KBM-7 (cell line): Measurements from ENCODE around the gene CYP2D6.
"Not testable (repeated sequence)": the region's sequence is repeated elsewhere in the genome, so short reads cannot be mapped to it uniquely, and the experiment has no call there.

Experiments
- DNase-seq: peaks from one replicate; pipeline ENCODE4 v3.0.0-alpha.2; 2015
- in situ Hi-C: fragments of 300-500 bp; cut with MboI; formaldehyde crosslinking; loops from 2 replicates; pipeline ENCODE4 v1.14.3; 2020; ENCODE audit warnings: low sequenced_read_pairs, low pct_unique_long_range_greater_than_20kb, mixed read lengths

Gene CYP2D6

DNA sequence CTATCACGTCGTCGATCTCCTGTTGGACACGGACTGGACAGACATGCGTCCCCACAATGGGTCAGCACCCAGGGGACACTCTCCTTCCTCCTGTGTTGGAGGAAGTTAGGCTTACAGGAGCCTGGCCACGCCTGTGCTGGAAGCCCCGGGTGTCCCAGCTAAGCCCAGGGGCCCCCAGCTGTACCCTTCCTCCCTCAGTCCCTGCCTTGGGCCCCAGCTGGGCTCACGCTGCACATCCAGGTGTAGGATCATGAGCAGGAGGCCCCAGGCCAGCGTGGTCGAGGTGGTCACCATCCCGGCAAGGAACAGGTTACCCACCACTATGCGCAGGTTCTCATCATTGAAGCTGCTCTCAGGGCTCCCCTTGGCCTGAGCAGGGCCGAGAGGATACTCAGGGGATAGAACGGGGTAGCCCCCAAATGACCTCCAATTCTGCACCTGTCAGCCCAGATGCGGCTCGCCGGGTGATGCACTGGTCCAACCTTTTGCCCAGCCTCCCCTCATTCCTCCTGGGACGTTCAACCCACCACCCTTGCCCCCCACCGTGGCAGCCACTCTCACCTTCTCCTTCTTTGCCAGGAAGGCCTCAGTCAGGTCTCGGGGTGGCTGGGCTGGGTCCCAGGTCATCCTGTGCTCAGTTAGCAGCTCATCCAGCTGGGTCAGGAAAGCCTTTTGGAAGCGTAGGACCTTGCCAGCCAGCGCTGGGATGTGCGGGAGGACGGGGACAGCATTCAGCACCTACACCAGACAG is 10.9 kb upstream of the CYP2D6 start:
- in situ Hi-C loops, DNase-seq: not testable (repeated sequence)

DNA sequence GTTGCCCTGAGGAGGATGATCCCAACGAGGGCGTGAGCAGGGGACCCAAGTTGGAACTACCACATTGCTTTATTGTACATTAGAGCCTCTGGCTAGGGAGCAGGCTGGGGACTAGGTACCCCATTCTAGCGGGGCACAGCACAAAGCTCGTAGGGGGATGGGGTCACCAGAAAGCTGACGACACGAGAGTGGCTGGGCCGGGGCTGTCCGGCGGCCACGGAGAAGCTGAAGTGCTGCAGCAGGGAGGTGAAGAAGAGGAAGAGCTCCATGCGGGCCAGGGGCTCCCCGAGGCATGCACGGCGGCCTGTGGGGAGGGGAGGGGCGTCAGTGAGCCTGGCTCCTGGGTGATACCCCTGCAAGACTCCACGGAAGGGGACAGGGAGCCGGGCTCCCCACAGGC is 9.5 kb upstream of the CYP2D6 start:
- DNase-seq, in situ Hi-C loops: not testable (repeated sequence)

DNA sequence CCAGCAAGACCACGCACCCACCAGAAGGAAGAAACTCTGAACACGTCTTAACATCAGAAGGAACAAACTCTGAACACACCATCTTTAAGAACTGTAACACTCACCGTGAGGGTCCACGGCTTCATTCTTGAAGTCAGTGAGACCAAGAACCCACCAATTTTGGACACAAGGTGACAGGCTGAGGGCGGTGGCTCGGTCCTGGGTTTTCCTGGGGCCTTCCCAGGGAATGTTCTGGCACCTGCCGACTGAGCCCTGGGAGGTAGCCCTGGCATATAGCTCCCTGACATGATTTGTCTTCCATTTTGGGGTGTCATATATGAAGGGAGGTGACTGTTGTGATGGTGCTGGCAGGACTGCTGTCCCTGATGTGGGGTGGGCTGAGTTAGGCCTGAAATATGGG is 8.9 kb upstream of the CYP2D6 start:
- in situ Hi-C loops, DNase-seq: not testable (repeated sequence)

DNA sequence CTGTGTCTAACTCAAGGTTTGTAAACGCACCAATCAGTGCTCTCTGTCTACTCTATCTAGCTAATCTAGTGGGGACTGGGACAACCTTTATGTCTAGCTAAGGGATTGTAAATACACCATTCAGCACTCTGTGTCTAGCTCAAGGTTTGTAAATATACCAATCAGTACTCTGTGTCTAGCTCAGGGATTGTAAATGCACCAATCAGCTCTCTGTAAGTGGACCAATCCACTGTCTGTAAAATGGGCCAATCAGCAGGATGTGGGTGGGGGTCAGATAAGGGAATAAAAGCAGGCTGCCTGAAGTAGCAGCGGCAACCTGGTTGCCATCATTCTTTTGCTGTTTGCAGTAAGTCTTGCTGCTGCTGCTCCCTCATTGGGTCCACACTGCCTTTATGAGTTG is 8.4 kb upstream of the CYP2D6 start:
- no peak for DNase-seq
- in situ Hi-C loops: no loop called here

DNA sequence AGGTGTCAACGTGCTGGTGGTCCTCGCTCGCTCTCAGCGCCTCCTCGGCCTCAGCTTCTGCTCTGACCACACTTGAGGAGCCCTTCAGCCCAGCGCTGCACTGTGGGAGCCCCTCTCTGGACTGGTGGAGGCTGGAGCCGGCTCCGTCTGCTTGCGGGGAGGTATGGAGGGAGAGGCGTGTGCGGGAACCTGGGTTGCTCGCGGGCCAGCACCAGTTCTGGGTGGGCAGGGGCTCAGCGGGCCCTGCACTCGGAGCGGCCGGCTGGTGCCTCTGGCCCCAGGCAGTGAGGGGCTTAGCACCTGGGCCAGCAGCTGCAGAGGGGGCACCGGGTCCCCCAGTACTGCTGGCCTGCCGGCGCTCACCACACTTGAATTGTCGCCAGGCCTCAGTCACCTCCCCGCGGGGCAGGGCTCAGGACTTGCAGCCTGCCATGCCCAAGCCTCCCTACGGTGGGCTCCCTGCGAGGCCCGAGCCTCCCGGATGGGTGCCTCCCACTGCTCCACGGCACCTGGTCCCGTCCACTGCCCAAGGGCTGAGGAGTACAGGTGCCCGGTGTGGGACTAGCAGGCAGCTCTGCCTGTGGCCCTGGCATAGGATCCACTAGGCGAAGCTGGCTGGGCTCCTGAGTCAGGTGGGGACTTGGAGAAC is 7.6 kb upstream of the CYP2D6 start:
- in situ Hi-C loops: no loop called here
- no peak for DNase-seq

DNA sequence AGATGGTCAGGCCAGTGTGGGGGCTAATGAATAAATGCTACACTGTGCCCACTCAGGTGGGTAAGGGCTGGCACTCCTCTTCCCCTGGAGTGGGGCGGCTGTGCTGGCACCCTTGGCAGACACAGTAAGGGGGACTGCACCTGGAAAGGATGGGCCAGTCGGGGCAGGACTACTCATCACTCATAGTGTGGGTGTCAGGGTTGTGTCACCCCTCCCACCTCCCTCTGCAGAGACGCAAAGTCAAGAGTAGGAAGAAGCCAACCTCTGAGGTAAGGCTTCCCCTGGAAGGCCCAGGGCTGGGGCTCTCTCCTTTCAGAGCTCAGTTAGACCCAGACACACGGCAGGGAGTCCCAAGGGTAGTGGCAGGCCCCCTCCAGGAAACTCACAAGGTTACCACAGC is 5.1 kb upstream of the CYP2D6 start:
- DNase-seq, in situ Hi-C loops: not testable (repeated sequence)

DNA sequence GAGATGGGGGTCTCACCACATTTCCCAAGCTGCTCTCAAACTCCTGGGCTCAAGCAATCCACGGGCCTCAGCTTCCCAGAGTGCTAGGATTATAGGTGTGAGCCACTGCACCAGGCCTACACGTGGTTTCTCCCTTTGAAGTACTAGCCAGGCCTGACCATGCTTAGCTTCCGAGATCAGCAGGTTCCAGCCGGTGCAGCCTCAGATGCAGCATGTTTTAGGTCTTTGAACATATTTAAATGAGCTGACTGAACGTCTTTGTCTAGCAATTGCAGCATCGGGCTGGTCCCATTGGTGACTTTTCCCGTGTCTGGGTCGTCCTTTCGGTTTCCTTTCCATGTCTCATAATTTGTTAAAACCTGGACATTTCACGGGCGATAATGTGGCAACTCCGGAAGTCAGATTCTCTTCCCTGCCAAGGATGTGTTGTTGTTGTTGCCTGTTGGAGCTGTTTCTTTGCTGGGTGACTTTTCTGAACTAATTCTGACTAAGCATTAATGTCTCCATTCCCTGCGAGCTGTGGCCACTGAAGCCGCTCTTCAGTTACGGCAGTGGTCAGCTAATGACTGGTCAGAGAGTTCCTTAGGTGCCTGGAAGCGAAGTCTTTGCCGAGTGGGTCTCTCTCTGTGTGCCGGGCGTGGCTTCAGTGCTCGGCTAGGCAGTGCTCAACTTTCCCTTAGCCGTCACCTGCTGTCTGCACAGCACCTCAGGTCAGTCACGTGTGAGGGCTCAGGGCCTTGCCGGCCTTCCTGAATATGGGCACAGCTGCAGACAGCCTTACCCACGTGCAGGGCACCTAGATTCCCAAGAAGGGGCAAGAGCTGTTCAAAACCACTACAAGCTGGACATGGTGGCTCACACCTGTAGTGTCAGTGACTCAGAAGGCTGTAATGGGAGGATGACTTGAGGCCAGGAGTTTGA is 3.8 kb upstream of the CYP2D6 start:
- in situ Hi-C loops: no loop called here

DNA sequence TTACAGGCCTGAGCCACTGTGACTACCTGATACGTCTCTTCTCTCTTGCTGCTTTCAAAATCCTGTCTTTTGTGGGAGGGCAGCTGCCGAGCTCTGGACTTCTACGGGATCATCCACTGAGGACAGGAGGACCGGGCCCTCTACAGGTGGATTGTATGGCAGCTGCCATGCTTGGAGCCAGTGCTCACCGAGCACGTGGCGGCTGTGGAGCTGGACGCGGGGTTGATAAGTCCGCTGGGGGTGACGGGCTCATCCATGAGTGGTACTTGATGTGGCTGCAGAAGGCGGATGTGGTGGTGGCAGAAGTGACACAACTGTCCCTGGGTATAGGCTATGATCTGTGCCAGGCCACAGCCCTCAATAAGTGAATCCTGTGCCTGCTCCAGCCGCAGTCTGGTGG is 1.8 kb upstream of the CYP2D6 start:
- in situ Hi-C loops: no loop called here
- no peak for DNase-seq

More for the DNA sequence above, 3.8 kb upstream of the CYP2D6 start:
- DNase-seq: no peak

DNA sequence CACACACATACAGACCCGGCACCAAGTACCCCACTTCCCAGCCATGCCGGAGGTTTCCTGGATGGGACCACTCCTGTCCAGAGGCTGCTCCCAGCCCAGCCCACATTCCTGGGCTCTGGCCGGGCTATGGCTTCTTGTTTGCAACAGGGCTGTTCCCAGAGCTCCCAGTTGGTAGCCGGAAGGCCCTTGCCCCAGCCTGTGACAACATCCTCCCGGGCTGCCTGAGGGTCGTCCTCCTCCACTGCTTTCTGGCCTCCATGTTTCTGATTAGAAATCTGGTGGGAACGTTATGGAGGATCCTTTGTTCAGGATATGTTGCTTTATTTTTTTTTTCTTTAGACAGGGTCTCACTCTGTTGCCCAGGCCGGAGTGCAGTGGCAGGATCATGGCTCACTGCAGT is 952 bp upstream of the CYP2D6 start:
- no peak for DNase-seq
- in situ Hi-C loops: no loop called here

DNA sequence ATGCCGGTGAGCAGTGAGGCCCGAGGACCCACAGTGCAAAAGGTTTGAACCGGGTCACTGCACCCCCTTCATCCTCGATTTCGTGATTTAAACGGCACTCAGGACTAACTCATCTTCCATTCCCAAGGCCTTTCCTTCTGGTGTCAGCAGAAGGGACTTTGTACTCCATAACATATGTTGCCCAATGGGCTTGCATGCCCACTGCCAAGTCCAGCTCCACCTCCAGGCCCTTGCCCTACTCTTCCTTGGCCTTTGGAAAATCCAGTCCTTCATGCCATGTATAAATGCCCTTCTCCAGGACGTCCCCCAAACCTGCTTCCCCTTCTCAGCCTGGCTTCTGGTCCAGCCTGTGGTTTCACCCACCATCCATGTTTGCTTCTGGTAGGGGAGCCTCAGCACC is 428 bp downstream of the CYP2D6 start:
- in situ Hi-C loops: not testable (repeated sequence)

DNA sequence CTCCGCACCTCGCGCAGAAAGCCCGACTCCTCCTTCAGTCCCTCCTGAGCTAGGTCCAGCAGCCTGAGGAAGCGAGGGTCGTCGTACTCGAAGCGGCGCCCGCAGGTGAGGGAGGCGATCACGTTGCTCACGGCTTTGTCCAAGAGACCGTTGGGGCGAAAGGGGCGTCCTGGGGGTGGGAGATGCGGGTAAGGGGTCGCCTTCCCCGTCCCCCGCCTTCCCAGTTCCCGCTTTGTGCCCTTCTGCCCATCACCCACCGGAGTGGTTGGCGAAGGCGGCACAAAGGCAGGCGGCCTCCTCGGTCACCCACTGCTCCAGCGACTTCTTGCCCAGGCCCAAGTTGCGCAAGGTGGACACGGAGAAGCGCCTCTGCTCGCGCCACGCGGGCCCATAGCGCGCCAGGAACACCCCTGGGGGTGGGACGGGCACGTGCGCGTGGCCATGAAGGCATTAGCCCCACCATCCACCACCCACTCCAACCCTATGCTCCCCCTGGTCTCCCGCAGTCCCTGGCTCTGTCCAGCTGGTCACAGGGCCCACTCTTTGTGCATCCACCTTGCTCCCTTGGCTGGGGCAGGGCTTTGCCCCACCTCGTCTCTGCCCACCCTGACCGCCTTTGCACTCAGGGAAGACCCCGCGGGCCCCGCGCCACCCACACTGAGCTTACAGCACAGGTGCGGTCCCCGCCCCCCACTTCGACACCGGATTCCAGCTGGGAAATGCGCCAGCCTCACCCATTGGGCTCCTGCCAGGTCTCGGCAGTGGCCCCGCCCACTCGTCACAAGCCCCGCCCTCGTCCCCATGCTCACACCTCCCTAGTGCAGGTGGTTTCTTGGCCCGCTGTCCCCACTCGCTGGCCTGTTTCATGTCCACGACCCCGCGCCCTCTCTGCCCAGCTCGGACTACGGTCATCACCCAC is 1.6 kb downstream of the CYP2D6 start:
- DNase-seq, in situ Hi-C loops: not testable (repeated sequence)

More for the DNA sequence above, 428 bp downstream of the CYP2D6 start:
- DNase-seq: not testable (repeated sequence)

DNA sequence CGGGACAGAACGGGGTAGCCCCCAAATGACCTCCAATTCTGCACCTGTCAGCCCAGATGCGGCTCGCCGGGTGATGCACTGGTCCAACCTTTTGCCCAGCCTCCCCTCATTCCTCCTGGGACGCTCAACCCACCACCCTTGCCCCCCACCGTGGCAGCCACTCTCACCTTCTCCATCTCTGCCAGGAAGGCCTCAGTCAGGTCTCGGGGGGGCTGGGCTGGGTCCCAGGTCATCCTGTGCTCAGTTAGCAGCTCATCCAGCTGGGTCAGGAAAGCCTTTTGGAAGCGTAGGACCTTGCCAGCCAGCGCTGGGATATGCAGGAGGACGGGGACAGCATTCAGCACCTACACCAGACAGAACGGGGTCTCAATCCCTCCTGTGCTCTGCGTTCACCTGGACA is 2.6 kb downstream of the CYP2D6 start:
- DNase-seq, in situ Hi-C loops: not testable (repeated sequence)

DNA sequence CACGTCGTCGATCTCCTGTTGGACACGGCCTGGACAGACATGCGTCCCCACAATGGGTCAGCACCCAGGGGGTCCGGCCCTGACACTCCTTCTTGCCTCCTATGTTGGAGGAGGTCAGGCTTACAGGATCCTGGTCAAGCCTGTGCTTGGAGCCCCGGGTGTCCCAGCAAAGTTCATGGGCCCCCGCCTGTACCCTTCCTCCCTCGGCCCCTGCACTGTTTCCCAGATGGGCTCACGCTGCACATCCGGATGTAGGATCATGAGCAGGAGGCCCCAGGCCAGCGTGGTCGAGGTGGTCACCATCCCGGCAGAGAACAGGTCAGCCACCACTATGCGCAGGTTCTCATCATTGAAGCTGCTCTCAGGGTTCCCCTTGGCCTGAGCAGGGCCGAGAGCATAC is 3.0 kb downstream of the CYP2D6 start:
- DNase-seq: no peak
- in situ Hi-C loops: no loop called here

DNA sequence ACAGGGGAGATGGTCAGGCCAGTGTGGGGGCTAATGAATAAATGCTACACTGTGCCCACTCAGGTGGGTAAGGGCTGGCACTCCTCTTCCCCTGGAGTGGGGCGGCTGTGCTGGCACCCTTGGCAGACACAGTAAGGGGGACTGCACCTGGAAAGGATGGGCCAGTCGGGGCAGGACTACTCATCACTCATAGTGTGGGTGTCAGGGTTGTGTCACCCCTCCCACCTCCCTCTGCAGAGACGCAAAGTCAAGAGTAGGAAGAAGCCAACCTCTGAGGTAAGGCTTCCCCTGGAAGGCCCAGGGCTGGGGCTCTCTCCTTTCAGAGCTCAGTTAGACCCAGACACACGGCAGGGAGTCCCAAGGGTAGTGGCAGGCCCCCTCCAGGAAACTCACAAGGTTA is 7.1 kb downstream of the CYP2D6 start:
- in situ Hi-C loops, DNase-seq: not testable (repeated sequence)

DNA sequence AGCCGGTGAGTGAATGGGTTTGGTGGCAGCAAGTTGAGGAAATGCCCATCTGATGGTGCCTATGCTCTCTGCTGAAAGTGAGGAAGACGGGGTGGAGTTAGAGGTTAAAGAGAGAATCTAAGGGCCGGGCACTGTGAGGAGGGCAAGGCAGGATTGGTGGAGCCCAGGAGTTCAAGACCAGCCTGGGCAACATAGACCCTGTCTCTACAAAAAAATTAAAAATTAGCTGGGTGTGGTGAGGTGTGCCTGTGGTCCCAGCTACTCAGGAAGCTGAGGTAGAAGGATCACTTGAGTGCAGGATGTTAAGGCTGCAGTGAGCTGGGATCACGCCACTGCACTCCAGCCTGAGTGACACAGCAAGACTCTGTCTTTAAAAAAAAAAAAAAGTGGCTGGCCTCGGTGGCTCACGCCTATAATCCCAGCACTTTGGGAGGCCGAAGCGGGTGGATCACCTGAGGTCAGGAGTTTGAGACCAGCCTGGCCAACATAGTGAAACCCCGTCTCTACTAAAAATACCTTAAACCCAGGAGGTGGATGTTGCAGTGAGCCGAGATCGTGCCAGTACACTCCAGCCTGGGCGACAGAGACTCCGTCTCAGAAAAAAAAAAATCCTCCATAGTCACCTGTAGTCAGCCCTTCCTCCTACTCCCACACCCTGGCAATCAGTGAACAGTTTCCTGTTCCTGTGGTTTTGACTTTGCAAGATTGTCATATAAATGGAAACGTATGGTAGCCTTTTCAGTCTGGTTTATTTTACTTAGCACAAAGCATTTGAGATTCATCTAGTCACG is 10.2 kb downstream of the CYP2D6 start:
- DNase-seq: peak; percentile 79
- in situ Hi-C loops: not testable (repeated sequence)

DNA sequence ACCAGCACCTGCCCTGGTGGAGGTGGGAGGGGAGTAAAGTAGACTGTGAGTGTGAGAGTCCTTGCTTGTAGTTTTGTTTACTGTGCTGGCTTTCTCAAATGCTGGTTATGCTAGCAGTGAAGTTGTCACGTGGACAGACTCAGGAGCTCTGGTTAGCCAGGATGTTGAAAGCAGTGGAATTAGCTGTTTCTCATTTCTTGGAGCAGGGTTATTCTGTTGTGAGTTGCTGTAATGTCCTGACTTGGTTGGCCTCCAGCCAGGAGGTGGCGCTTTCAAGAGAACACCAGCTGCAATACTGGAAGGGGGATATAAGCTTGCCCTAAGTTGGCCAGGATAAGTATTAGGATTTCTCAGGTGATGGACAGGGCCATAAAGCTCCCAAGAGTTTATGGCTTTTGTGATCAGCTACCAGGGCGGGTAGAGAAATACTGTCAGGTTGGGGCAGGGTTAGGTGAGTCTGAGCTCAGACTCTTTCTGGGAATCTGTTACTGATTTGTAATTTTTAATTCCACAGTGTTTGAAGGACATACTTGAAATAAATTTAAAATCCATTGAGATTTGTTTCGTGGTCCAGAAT is 13.7 kb downstream of the CYP2D6 start:
- in situ Hi-C loops: no loop called here
- DNase-seq: no peak

DNA sequence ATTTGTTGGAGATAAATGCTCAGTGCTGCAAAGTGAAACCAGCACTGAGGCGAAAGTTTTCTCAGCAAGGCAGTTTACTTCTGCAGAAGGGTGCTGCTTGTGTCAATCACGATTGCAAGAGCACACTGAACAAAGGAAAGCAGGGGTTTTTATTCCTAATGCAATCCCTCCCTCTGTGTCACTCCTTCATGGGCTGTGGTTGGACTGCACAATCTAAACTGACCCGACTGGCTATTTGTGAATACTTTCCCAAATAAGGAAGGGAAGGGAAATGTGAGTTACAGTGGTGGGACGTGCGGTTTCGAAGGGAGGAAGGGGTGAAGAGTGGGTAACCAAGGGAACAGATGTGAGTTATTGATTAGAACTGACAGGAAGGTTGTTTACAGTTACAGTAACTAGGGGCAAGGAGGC is 15.2 kb downstream of the CYP2D6 start:
- DNase-seq: peak; percentile 74
- in situ Hi-C loops: not testable (repeated sequence)

DNA sequence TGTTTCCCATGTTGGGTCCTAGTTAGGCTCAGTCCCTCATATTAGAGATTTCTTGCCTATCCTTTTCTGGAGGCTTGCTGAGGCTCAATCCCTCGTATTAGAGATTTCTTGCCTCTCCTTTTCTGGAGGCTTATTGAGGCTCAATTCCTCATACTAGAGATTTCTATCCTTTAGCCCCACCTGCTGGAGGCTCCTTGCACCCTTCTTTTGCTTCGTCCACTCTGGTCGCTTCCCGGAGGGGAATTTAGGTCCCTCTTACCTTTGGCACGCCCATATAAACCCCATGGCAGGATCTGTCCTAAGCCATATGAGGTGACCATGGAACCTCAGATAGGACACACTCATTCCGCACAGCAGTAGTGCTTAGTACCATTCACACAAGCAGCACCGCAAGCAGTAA is 15.9 kb downstream of the CYP2D6 start:
- DNase-seq: no peak
- in situ Hi-C loops: no loop called here
